ENCODE measurements around the gene PBX1.

Gene PBX1

GRCh38 chr1:164709541-164710278 lies 150.7 kb downstream of the PBX1 start (continued):
- TF ChIP-seq BCL11A (tag by site-specific recombination; IDR thresholded peaks at IDR 0.05; ENCODE audit: low read depth) = no peak

GRCh38 chr1:164712131-164713036 lies 153.4 kb downstream of the PBX1 start:
- no peaks in the 10 kb centered on the region for H3K9me3 ChIP-seq (ENCODE audit: control insufficient read depth, insufficient read depth, low read depth, low read length)
- ChIA-PET CTCF (interaction anchor here (1.4 kb wide), 1 partner anchor 8 kb away, joined by 3 read pairs; no protein-coding TSS in a partner anchor), POLR2A (interaction anchor here (0.6 kb wide), 1 partner anchor 17 kb away, joined by 3 read pairs; no protein-coding TSS in a partner anchor)
- H3K4me1 ChIP-seq (ENCODE audit: control insufficient read depth, insufficient read depth, low read length) = no peaks in the 10 kb centered on the region
- H3K27ac ChIP-seq (ENCODE audit: extremely low read depth, low read depth, low read length) = no peak overlapping the region
- no peaks in the 10 kb centered on the region for H3K36me3 ChIP-seq (ENCODE audit: control insufficient read depth in 2 of 2, insufficient read depth in 1 of 2, low read length in 2 of 2)
- no peak overlapping the region for H3K4me3 ChIP-seq (ENCODE audit: low read depth, low read length)
- TF ChIP-seq ZNF341 (tag by site-specific recombination; IDR thresholded peaks at IDR 0.05; ENCODE audit: low read depth) = no peak
- no peak for TF ChIP-seq ZNF561 (tag by site-specific recombination; IDR thresholded peaks at IDR 0.05; ENCODE audit: borderline replicate concordance)
- TF ChIP-seq BCL11B (tag by site-specific recombination; IDR thresholded peaks at IDR 0.05; ENCODE audit: low read depth) = no peak
- no peak for TF ChIP-seq KLF17 (tag by site-specific recombination; IDR thresholded peaks at IDR 0.05)
- no peak for TF ChIP-seq ZNF221 (tag by site-specific recombination; IDR thresholded peaks at IDR 0.05; ENCODE audit: borderline replicate concordance)
- TF ChIP-seq ZNF132 (tag by site-specific recombination; IDR thresholded peaks at IDR 0.05; ENCODE audit: borderline replicate concordance) = no peak
- TF ChIP-seq ZNF488 (tag by site-specific recombination; IDR thresholded peaks at IDR 0.05) = no peak
- no peak for TF ChIP-seq CTCF (tag by site-specific recombination; IDR thresholded peaks at IDR 0.05)
- TF ChIP-seq ZNF501 (tag by site-specific recombination; IDR thresholded peaks at IDR 0.05) = no peak
- no peak for TF ChIP-seq ZBTB6 (tag by site-specific recombination; IDR thresholded peaks at IDR 0.05)
- no peak for TF ChIP-seq KLF10 (tag by site-specific recombination; IDR thresholded peaks at IDR 0.05)
- TF ChIP-seq GFI1B (tag by site-specific recombination; IDR thresholded peaks at IDR 0.05) = no peak
- no peak for TF ChIP-seq ZNF670 (tag by site-specific recombination; IDR thresholded peaks at IDR 0.05; ENCODE audit: low read depth)
- TF ChIP-seq PRDM2 (tag by site-specific recombination; IDR thresholded peaks at IDR 0.05; ENCODE audit: borderline replicate concordance) = no peak
- no peak for TF ChIP-seq ZNF223 (tag by site-specific recombination; IDR thresholded peaks at IDR 0.05)
- no peak for TF ChIP-seq AEBP2 (tag by site-specific recombination; IDR thresholded peaks at IDR 0.05; ENCODE audit: borderline replicate concordance)
